GM20000 (cell line): ENCODE data around the gene CNTLN.
"Not testable (repeated sequence)": the region's sequence is repeated elsewhere in the genome, so short reads cannot be mapped to it uniquely, and the experiment has no call there.

Experiments
- DNase-seq: peaks from one replicate; pipeline ENCODE4 v3.0.0; 2012; ENCODE audit warnings: low spot score
- CTCF ChIP-seq: IDR thresholded peaks from 2 replicates; pipeline ENCODE4 v1.5.1; 2012; ENCODE audit warnings: mild to moderate bottlenecking, control low read depth; ENCODE audit errors: extremely low read depth, missing control alignments

The CNTLN gene

GRCh38 chr9:17509701-17510100 lies 374.9 kb downstream of the CNTLN start:
- no peak for TF ChIP-seq CTCF
- no peak for DNase-seq

- no peak for DNase-seq
- no peak for TF ChIP-seq CTCF
Measured at GRCh38 chr9:17519761-17520160, 384.9 kb downstream of the CNTLN start.

GRCh38 chr9:17520268-17521064 lies 385.6 kb downstream of the CNTLN start:
- no peak for DNase-seq
- TF ChIP-seq CTCF: no peak

GRCh38 chr9:17521100-17521855 lies 386.4 kb downstream of the CNTLN start:
- no peak for TF ChIP-seq CTCF
- DNase-seq: no peak

GRCh38 chr9:17526726-17527125 lies 391.9 kb downstream of the CNTLN start:
- not testable (repeated sequence) for DNase-seq

GRCh38 chr9:17528859-17529258 lies 394.0 kb downstream of the CNTLN start:
- no peak for DNase-seq
- TF ChIP-seq CTCF: no peak

- TF ChIP-seq CTCF: peak; percentile 41
- DNase-seq: peak; percentile 45
Measured at GRCh38 chr9:17531642-17532254, 396.9 kb downstream of the CNTLN start.
